ENCODE data around the gene CHCHD6.

Gene CHCHD6, protein sequence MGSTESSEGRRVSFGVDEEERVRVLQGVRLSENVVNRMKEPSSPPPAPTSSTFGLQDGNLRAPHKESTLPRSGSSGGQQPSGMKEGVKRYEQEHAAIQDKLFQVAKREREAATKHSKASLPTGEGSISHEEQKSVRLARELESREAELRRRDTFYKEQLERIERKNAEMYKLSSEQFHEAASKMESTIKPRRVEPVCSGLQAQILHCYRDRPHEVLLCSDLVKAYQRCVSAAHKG

DNA sequence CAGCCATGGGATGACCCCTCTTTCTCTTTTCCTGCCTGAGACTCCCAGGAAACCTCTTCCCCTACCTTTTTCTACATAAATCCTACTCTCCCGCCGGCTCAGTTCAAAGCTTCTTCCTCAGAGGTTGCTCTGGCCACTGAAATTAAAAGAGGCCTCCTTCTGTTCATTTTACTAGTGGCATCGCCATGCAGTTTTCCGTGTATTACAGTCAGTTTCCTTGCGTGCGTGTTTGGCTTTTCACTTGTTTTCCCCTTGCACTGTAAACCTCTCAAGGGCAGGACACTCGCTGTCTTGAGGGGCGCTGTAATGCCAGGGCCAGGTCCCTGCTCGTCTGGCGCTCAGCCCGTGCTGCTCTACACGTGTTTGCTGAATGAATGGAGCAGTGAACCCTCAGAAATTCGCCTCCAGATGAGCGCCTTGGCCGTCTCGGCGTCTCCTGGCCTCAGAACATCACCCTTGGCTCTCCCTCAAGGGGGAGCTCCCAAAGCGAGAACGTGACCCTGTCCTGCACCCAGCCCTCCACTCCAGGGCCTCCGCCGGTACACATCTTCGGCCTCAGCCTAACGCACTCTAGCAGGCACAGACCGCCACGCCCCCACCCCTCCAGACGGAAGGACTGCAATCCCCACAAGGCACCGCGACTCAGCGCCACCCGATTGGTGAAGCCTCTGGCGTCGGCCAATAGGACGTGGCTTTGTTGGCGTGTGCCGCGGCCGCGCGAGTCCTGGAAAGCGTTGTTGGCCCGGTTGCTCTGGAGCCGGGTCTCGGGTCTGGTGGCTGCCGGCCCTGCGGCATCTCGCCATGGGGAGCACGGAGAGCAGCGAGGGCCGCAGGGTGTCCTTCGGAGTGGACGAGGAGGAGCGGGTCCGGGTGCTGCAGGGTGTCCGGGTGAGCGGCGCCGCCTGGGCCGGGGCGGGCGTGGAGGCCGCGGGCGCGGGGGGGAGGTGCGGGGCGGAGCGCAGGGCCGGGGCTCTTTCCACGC, at the start of gene CHCHD6:
Gene CHCHD6 (plus strand): TSS at position 729 of the 982 bp plus-strand sequence. CDS start 73 bp downstream, at position 802.
- peak; percentile 97 for DNase-seq (ENCODE audit: low spot score)

DNA sequence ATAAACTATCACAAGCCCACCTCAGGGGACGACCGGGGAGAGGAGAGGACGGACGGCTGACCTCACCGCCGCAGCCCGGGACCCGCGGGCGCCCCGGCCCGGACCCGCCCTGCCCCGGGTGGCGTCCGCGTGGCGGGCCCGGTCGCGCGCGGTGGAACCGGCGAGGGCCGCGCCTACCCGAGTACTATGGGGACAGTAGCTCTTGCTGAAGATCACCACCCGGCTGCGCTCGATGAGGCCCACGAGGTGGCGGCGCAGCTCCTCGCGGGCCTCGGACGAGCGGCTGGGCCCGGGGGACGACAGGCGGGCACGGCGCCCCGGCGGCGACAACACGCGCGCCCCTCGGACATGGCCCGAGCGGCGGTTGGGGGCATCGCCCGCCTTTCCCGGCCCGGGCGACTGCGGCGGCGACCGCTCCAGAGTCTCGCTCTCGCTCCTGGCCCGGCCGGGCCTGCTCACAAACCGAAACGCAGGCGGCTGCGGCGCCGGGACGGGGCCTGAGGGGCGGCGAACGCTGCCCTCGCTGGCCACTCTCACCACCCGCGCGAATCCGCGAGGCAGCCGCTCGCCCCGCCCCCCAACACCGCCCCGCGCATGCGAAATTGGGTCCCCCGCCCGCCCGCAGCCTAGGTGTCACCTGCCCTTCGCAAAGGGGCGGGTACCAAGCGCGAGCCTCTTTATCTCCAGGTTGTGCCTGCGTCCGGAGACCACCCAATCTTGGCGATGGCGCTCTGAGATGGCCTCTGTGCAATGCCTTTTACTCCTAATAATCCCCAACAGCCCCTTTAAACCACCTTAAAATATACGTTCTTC, 49.3 kb upstream of the CHCHD6 start, which contains the start of gene TXNRD3:
Gene TXNRD3 (minus strand): TSS at position 554 of the 813 bp plus-strand sequence.
- peak; percentile 57 for DNase-seq (ENCODE audit: low spot score)

DNA sequence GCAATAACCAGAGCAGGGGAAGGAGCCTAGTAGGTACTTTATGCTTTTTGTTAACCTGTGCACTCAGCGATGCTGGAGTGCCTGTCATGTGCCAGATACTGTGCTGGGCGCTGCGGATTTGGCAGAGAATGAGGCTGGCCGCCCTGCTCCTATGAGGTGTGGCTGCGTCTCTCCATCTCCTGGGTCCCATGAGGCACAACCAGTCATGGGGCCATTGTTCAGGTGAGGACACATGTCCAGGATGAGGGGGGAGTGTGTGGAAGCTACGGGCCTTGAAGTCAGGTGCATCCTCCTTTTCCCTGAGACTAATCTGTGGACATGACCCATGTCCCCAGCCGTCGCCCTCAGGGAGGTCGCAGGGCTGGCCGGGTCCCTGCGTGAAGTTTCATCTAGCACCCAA, 48.2 kb upstream of the CHCHD6 start:
- no peak for DNase-seq (ENCODE audit: low spot score)

DNA sequence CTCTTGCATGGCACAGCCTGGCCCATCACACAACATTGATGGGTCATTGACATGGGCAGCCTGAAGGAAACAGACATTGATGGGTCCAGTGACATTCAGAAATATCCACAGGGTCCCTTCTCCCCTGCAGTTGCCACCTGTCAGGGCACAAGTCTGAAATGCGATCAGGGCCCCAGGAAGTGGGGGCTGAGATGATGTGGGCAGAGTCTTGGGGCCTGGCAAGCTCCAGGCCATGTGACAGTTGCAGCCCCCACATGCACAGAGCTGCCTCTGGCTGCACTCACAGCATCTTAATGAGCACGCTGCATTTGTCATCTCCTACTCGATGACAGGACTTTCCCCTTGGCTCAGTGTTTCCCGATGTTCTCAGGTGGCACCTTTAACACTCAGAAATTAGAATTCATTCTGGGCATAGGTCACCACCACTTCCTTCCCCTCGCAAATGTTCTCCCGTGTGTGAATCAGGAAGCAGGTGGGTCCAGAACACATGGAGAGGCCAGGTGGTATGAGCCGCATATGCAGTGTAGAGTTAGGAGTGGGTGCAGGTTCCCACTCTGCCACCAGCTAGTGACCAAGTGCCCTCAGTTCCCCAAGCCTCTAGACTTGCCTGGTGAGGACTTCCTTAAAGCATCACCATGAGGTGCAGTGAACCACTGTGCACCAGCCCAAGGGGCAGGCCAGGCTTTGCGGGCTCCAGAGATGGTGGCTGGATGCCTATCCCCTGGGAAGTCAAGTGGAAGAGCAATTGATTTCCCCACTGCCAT, 47.5 kb upstream of the CHCHD6 start:
- DNase-seq (ENCODE audit: low spot score) = no peak

DNA sequence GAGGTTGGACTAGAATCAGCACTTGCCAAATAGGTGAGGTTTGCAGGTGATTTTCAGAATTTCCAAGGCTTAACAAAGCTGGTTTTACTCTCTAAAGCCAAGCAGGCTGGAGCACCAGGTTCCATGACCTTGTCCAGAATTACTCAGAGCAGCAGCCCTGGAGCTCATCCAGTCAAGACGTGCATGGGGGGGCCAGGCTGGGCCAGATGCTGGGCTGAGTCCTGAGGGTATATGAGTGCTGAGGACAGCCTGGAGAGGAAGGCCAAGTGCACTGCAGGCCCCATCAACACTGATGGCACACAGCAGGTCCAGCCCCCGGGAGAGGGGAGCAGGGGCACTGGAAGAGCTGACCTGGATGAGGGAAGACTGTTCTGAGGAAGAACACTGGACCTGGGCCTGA, 46.1 kb upstream of the CHCHD6 start:
- no peak for DNase-seq (ENCODE audit: low spot score)

DNA sequence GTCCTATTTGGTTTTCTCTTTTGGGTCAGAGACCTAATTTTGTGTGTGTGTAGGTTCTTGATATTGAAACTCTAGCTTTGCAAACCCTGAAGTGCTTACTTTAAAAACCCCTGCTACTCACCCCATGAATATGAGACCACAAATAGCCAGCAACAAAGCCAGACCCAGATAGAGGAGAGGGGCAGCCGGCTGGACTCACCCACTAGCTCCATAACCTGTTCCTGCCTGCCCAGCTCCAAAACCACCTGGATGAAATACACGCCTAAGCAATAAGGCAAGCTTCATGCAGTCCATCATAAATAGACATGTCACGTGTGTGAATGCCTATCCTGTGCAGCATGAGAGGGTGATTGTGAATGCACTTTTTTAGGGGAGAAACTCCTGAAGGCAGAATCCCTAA, 45.5 kb upstream of the CHCHD6 start:
- no peak for DNase-seq (ENCODE audit: low spot score)

DNA sequence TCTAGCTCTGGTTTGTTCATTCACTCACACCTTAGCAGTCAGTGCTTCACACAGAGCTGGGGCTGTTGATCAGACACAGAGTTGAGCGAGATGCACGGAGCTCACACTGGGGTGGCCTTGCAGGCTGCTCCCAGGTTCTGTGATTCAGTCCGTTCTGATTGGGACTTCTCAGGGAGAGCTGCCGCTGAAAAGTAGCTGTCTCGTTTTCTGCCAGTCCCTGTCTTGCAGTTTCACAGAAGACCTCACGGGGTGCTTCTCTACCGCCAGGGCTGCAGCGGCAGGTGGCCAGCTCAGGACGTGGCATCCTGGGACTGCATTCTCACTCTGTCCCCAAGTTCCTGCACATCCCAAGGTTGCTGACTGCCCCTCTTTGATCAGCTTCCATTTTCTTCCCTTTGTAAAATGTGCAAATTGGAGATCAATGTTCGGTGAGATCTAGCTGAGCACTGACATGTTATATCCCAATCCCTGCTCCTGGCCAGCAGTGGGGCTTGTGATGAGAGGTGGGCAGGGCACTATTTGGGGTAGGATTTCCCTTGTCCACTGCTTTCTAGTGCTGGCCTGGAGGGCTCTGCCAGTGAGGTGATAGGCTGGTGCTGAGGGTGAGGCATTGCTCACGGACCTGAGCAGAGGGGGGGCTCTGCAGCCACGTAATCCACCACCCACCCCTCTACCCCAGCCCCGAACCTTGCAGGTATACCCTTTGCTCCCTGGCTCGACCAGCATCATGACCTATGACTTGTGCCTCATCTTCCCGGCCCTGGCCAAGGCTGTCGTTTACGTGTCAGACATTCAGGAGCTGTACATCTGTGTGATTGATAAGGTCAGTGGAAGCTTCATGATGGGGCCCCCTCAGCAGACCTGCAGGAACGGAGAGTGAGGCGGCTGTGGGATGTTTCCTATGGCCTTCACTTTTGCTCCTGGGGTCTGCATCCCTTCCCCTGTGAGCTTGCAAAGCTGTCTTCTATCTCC, 43.8 kb upstream of the CHCHD6 start:
- DNase-seq (ENCODE audit: low spot score) = no peak

DNA sequence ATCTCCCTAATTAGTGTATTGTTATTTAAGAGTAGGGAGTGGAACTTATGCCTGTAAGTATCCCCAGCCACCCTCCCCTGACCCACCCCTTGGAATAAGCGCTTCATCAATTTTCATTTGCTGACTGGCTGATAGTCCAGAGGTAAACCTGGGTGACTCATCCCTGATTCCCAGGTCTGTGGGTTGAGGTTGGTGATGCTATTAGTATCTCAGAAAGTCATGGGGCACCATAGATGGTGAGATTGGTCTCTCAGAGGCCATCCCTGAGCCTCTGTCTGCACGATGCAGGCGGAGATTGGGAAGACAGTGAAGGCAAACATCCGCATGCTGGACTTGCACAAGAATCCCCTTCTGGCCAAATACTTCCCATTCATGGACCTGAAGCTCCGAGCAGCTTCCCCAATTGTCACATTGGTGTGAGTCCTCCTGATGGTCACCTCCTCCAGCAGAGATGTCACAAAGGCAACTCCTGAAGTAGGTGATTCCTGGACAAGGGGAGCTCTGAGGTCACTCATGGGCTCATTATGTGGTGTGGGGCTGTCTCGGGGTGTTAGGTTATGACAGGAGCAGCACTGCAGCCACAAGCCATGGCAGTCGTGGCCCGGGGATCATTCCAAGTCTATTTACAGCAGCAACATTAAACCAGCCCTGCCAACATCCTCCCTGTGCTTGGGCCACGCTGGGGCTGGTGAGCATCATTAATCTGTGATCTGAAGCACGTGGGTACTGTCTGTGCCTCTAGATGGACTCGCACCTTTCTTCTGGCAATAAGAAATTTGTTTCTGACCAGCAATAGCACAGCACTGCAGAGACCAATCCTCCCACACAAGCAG, 42.3 kb upstream of the CHCHD6 start:
- DNase-seq (ENCODE audit: low spot score) = no peak

DNA sequence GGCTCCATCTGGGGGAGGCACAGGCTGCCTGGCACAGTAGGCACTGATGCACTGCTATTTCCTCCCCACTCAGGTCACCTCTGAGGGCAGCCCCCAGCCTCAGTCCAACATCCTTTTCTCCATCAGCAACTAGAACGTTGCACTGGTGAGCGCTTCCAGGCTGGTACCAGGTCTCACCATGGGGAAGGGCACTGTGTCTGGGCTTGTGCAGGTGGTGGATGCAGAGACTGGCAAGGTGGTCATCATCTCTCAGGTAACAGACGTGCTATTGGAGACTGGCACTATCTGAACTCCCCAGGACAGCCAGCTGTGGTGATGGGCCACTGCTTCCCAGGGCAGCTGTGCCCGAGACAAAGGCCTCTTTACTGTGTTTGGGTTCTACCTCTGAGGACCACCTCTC, 40.8 kb upstream of the CHCHD6 start:
- DNase-seq (ENCODE audit: low spot score) = no peak

DNA sequence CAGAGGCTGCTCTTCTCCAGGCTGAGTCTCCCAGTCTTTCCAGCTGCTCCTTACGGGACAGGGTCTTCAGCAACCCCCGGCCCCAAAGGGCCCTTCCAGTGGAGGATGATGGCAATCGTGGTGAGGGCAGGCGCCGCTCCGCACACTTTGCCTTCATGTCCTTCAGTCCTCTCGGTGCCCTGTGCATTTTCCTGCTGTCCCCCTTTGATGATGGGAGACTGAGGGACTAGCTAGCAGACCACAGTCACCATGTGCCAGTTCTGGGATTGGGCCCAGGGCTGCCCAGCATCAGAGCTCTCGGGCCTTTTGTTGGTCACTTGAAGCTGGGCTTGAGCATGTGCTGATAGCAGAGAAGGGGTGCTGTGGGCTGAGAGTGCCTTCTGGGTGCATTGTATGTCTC, 40.3 kb upstream of the CHCHD6 start:
- DNase-seq (ENCODE audit: low spot score) = no peak

DNA sequence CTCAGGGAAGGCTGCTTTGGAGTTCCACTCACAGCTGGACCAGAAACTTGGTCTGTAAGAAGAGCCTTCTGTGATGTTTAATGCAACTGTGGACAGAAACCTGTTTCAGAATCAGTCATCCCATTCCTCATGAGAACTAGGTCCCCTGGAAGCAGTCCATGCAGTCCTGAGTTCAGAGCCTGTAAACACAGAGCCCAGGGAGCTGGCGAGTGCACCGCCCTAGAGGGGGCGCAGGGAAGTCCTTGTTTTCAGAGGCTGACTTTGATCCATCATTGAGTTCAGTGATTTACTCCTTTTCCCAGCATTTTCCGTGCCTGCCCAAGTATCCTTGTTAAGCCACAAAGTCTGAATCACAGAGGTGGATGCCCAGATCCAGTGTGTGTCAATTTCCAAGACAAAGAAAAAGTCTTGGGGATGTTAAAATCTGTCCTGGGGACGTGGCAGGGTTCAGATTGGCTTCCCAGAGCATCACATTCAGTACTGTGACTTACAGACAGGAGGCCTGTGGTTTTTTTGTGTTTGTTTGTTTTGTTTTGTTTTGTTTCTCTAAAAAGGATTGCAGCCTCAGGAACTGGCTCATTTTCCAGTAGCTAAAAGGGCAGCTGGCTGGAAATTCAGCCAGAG, 39.3 kb upstream of the CHCHD6 start:
- DNase-seq (ENCODE audit: low spot score) = no peak

DNA sequence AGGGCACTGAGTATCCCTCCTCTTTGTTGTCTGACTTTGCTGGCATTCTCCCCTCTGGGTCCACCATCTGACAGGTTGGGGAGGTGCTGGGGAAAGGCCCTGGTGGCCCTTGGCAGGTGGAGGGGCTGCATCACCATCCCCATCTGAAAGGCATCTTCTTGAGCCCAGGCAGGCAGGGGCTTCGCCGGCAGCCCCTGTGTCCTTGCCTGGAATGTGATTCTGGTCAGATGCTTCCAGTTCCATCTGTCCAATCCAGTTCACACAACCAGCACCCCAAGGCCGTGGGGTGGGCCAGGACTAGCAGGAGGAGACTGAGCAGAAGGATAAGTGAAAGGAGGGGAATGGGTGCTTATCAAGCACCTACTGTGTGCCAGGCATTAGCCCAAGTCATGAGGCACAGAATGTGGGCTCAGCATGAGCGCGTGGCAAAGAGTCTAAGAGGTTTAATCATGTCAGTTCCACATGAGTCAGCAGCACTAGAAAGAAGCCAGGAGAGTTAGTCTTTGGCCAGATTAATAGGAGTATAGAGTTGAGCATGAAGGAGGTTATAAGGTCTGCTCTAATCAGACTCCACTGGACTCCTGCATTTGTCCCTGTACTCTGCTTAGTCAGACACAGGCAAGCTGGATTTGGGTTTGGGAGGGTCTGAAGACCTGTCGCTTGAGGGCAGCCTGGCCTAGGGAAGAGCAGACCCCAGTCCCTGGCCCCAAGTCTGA, 38.7 kb upstream of the CHCHD6 start:
- DNase-seq (ENCODE audit: low spot score) = no peak

DNA sequence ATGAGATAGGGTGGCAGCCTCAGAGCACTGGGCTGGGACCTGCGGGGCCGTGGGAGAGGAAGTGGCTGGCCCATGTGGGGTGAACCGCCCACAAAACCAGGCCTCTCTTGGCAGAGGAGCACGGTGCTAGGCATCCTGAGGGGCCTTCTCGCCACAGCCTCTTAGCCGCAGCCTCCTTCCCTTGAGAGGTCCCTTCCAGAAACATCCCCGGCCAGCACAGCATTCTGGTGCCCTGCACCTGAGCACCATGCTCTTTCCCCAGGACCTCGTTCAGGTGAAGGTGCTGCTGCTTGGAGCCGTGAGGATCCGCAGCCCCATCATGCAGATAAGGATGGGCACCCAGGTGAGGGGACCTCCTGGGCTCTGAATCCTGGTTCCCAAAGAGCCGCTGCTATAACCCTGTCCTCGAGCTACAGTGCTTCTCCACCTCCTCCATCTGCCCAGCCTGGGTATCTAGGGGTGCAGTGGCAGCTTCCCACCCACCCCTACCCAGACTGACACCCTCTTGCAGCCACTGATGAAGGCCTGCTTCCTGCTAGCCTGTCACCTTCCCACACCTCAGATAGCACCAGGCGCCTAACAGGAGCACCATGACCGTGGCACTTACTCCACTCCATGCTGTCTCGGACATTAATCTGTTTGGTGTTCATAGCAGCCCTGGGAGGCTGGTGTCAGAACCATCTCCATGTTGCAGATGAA, 37.9 kb upstream of the CHCHD6 start:
- no peak for DNase-seq (ENCODE audit: low spot score)

DNA sequence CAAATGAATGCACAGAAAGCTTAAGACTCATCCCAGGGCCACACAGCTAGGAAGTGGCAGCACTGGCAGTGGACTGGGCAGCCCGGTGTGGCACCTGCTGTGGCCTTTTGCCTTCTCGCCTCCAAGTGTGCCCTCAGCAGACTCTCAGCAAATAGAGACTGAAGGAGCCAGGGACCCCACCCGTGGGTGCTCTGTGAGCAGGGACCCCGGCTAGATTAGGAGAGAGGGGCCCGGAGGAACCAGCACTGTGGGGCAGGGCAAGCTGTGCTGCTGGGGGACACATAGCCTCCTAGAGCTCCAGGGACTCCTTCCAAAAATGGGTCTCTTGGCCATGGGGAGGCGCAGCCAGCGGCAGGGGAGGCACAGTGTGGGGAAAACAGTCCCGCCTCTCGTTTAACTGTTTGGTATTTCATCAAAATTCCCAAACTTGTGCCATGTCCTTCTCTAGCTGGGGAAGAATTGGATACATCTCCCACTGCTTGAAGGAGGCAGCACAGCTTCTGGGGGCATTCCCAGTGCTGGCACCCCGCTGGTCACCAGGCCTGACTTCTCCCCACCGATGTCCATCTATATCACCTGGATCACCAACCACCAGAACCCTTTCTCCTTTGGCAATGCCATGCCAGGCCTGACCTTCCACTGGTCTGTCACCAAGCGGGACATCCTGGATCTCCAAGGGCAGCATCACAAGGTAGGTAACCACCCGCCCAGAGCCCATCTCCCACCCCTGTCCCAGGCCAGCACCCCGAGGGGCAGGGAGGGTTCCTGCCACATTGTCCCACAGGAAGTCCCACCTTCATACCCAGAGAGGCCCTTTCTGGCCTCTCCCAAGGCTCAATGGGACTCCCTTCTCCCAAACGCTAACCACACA, 37.1 kb upstream of the CHCHD6 start:
- DNase-seq (ENCODE audit: low spot score) = no peak

DNA sequence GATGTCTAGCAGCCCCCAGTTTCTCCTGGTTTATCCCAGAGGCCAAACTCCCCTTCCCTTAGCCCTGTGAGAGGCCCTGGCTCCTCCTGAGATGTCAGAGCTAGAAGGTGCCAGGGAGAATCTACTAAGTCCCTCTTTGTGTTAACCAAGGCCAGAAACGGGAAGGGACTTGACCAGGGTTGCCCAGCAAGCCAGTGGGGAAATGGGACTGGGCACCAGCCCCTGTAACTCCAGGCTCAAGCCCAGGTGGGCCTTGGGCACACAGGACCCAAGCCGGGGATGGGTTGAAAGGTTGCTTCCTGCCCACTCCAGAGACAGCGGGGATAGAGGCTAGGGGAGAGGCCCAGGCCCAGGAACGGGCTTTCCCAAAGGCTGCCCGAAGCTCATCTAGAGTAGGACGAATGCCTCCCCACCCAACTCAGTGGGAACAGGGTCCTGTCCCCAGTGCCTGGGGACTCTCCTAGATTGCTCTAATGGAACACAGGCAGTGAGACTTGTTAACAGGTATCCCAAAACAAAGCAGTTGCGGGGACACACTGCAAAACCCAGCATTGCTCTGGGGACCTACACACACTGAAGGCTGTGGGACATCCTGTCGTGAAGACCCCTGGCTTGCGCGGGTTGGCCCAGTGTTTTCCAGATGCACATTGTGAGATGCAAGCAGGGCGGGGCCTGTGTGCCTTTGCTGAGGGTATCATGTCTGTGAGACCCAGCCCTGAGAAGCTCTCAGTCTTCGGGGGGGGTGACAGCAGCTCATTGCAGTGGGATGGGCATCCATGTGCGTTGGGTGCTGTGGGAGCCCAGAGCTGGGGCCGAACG, 36.2 kb upstream of the CHCHD6 start:
- DNase-seq (ENCODE audit: low spot score) = no peak
